Keratinocyte (primary cell): ENCODE data around the gene HMGCS1.

ENCODE experiments used
- CTCF ChIP-seq, 3 experiments: IDR thresholded peaks in 1 of 3; conservative IDR thresholded peaks in 1 of 3; optimal IDR thresholded peaks in 1 of 3; 2 replicates in 2 of 3; 3 replicates in 1 of 3; pipeline versions ENCODE3 to v1.5.1; 2011; ENCODE audit warnings: low read length in 3 of 3, mild to moderate bottlenecking in 3 of 3, moderate library complexity in 2 of 3, control low read depth in 1 of 3, inconsistent platforms in 1 of 3; ENCODE audit not compliant: insufficient read depth in 2 of 3; ENCODE audit errors: extremely low read depth in 1 of 3
- EZH2 ChIP-seq: IDR thresholded peaks from one replicate; pipeline ENCODE4 v1.6.1; 2012; ENCODE audit warnings: inconsistent platforms, mild to moderate bottlenecking, low read length, moderate library complexity

- TF ChIP-seq CTCF (optimal IDR thresholded peaks at IDR 0.05 in 1 of 3, IDR thresholded peaks at IDR 0.05 in 1 of 3, conservative IDR thresholded peaks at IDR 0.05 in 1 of 3; ENCODE audit: extremely low read depth in 1 of 3, insufficient read depth in 2 of 3, low read length in 3 of 3) (no peak), EZH2 (no peak)
Observed at GRCh38 chr5:43243270-43243669, 69.9 kb downstream of the HMGCS1 start.
